ENCODE results near the gene KHDC1. TPM values are rescaled to one million over a fixed set of nuclear protein-coding genes. Genes with fewer than 3 reads are reported as not detected.
"Not testable (repeated sequence)": the region's sequence is repeated elsewhere in the genome, so short reads cannot be mapped to it uniquely, and the experiment has no call there.

Gene KHDC1
- total RNA-seq, 4 donors from 2014 or later = 0.13 to 0.34 TPM; not detected in 2

- WGBS, 2 donors = 70 to 75% methylated on average over 1 of the region's 1 CpG
Measured at GRCh38 chr6:73258721-73259120, 4.3 kb downstream of the KHDC1 start.

GRCh38 chr6:73254323-73254722, 8.7 kb downstream of the KHDC1 start:
- 95 to 97% methylated on average over 5 of the region's 5 CpGs for WGBS, 2 donors
- intact Hi-C loops (cut with DNase I; ENCODE audit: low total_unique reads); DNase-seq (ENCODE audit: low spot score in 2 of 2); H3K4me3 ChIP-seq (ENCODE audit: low read depth, poor library complexity, severe bottlenecking): not testable (repeated sequence)

More at GRCh38 chr6:73258721-73259120, 4.3 kb downstream of the KHDC1 start:
- H3K4me3 ChIP-seq (ENCODE audit: low read depth, poor library complexity, severe bottlenecking) = no peak overlapping the region
- DNase-seq (ENCODE audit: low spot score in 2 of 2) = no peak
- no peak for TF ChIP-seq POLR2A (IDR thresholded peaks at IDR 0.05)
- TF ChIP-seq, protein P1, sequence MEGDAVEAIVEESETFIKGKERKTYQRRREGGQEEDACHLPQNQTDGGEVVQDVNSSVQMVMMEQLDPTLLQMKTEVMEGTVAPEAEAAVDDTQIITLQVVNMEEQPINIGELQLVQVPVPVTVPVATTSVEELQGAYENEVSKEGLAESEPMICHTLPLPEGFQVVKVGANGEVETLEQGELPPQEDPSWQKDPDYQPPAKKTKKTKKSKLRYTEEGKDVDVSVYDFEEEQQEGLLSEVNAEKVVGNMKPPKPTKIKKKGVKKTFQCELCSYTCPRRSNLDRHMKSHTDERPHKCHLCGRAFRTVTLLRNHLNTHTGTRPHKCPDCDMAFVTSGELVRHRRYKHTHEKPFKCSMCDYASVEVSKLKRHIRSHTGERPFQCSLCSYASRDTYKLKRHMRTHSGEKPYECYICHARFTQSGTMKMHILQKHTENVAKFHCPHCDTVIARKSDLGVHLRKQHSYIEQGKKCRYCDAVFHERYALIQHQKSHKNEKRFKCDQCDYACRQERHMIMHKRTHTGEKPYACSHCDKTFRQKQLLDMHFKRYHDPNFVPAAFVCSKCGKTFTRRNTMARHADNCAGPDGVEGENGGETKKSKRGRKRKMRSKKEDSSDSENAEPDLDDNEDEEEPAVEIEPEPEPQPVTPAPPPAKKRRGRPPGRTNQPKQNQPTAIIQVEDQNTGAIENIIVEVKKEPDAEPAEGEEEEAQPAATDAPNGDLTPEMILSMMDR (IDR thresholded peaks at IDR 0.05) = no peak
- intact Hi-C loops (cut with DNase I; ENCODE audit: low total_unique reads) = no loop called here

DNA sequence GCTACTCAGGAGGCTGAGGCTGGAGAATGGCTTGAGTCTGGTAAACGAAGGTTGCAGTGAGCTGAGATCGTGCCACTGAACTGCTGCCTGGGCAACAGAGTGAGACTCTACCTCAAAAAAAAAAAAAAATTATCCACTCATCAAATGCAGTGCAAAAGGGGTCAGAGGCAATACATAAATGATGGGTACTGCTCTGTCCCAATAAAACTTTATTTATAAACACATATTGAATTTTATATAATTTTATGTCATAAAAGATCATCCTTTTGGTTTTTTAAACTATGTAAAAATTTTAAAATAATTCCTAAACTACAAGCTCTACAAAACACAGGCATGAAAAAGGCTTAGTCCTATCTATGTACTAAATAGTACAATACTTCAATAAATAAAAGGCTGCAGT, 10.3 kb downstream of the KHDC1 start:
- no peak for DNase-seq (ENCODE audit: low spot score in 2 of 2)
- H3K4me3 ChIP-seq (ENCODE audit: low read depth, poor library complexity, severe bottlenecking) = no peak overlapping the region
- WGBS, 2 donors = 96 to 100% methylated on average over 2 of the region's 2 CpGs
- intact Hi-C loops (cut with DNase I; ENCODE audit: low total_unique reads) = no loop called here
- no peak for TF ChIP-seq POLR2A (IDR thresholded peaks at IDR 0.05)
- TF ChIP-seq, protein P1 (IDR thresholded peaks at IDR 0.05) = no peak

DNA sequence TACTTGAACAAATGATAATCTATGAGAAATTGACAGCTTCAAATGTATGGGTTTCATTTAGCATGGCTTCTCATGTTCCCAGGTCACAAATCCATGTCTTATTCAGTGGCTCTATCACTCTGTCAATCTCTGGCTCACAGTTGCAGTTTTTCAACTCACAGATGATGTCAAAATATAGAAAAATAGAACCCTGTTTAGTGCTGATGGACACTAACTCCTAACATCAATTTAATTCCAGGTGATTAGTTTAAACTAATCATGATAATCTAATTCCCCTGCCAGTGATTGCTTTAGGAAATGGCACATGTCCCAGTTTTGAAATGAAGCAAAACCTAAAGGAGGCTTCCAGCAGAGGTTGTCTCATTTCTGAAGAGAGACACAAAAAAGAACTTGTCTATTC, 13.0 kb downstream of the KHDC1 start:
- no peak for DNase-seq (ENCODE audit: low spot score in 2 of 2)
- intact Hi-C loops (cut with DNase I; ENCODE audit: low total_unique reads) = no loop called here
- H3K4me3 ChIP-seq (ENCODE audit: low read depth, poor library complexity, severe bottlenecking) = no peak overlapping the region
- TF ChIP-seq, protein P1 (IDR thresholded peaks at IDR 0.05) = no peak
- no peak for TF ChIP-seq POLR2A (IDR thresholded peaks at IDR 0.05)

GRCh38 chr6:73248192-73248903, 14.6 kb downstream of the KHDC1 start:
- intact Hi-C loops (cut with DNase I; ENCODE audit: low total_unique reads) = no loop called here
- WGBS, 2 donors = 70 to 72% methylated on average over 5 of the region's 5 CpGs
- no peak for TF ChIP-seq POLR2A (IDR thresholded peaks at IDR 0.05)
- TF ChIP-seq, protein P1 (IDR thresholded peaks at IDR 0.05) = no peak
- DNase-seq (ENCODE audit: low spot score in 2 of 2) = no peak
- H3K4me3 ChIP-seq (ENCODE audit: low read depth, poor library complexity, severe bottlenecking) = no peak overlapping the region

DNA sequence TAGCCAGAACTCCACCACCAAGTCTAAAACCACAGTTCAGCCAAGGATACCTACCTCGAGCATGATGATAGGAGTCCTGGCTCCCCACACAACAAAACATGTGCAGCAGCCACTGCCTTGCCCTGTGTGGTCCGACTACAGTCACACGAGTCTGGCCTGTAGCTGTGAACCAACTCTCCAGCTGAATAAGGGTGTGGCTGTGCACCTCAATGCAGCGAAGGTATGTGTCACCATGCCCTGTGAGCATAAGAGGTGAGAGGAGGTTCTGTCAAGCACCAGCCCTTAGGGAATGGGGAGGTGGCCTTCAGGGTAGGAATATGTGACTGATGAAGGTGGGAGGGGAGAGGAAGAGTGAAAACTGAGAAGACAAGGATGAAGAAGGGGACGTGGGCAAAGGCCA, 21.0 kb downstream of the KHDC1 start:
- intact Hi-C loops (cut with DNase I; ENCODE audit: low total_unique reads) = no loop called here
- no peak overlapping the region for H3K4me3 ChIP-seq (ENCODE audit: low read depth, poor library complexity, severe bottlenecking)
- WGBS, 2 donors = 63 to 71% methylated on average over 4 to 5 of the region's 5 CpGs
- TF ChIP-seq POLR2A (IDR thresholded peaks at IDR 0.05) = no peak
- TF ChIP-seq, protein P1 (IDR thresholded peaks at IDR 0.05) = no peak
- DNase-seq (ENCODE audit: low spot score in 2 of 2) = no peak

Data from lower leg skin (tissue), 4 donors.